Liver (tissue), 3 donors: ENCODE data around the gene OR10G3.

Experiments
- ATF3 ChIP-seq: IDR thresholded peaks from 2 replicates; pipeline ENCODE4 v1.6.1; 2016; ENCODE audit warnings: antibody characterized with exemption
- CTCF ChIP-seq: fragments of 150-350 bp; IDR thresholded peaks from 2 replicates; pipeline ENCODE4 v1.5.1; 2017; ENCODE audit warnings: improper control_type of control experiment, low read depth, low read length; ENCODE audit not compliant: missing input control
- EGR1 ChIP-seq, 2 donors: IDR thresholded peaks; 2 replicates each; pipeline ENCODE4 v1.6.1; 2016 to 2018; ENCODE audit warnings: antibody characterized with exemption in 2 of 2, low read depth in 2 of 2
- GABPA ChIP-seq, 2 donors: IDR thresholded peaks in 1 of 2; conservative IDR thresholded peaks in 1 of 2; 2 replicates each; pipeline ENCODE4 v1.6.1; 2016; ENCODE audit warnings: antibody characterized with exemption in 2 of 2, mild to moderate bottlenecking in 1 of 2, moderate library complexity in 1 of 2
- HNF4A ChIP-seq, 2 donors: conservative IDR thresholded peaks; 2 replicates each; pipeline ENCODE4 v1.6.1; 2016; ENCODE audit warnings: antibody characterized with exemption in 2 of 2, mild to moderate bottlenecking in 2 of 2
- HNF4G ChIP-seq: IDR thresholded peaks from 2 replicates; pipeline ENCODE4 v1.6.1; 2016; ENCODE audit warnings: antibody characterized with exemption
- JUND ChIP-seq, 2 donors: IDR thresholded peaks; 2 replicates each; pipeline ENCODE4 v1.6.1; 2016; ENCODE audit warnings: antibody characterized with exemption in 2 of 2
- MAX ChIP-seq: IDR thresholded peaks from 2 replicates; pipeline ENCODE4 v1.6.1; 2016; ENCODE audit warnings: antibody characterized with exemption
- RAD21 ChIP-seq, 2 donors: IDR thresholded peaks; 2 replicates each; pipeline ENCODE4 v1.6.1; 2016; ENCODE audit warnings: antibody characterized with exemption in 2 of 2, mild to moderate bottlenecking in 2 of 2
- REST ChIP-seq: IDR thresholded peaks from 2 replicates; pipeline ENCODE4 v1.6.1; 2016; ENCODE audit warnings: antibody characterized with exemption, mild to moderate bottlenecking
- SP1 ChIP-seq: IDR thresholded peaks from 2 replicates; pipeline ENCODE4 v1.6.1; 2018; ENCODE audit warnings: antibody characterized with exemption, mild to moderate bottlenecking
- TAF1 ChIP-seq: conservative IDR thresholded peaks from 2 replicates; pipeline ENCODE4 v1.6.1; 2016; ENCODE audit warnings: antibody characterized with exemption, mild to moderate bottlenecking
- YY1 ChIP-seq: IDR thresholded peaks from 2 replicates; pipeline ENCODE4 v1.6.1; 2016; ENCODE audit warnings: antibody characterized with exemption, mild to moderate bottlenecking
- ZBTB33 ChIP-seq: IDR thresholded peaks from 2 replicates; pipeline ENCODE4 v1.6.1; 2016; ENCODE audit warnings: antibody characterized with exemption
- donor health status: healthy.
- donor health status: healthy.

GRCh38 chr14:21543521-21543960 lies 36.3 kb downstream of the OR10G3 start:
- TF ChIP-seq ATF3 (no peak), REST (no peak), HNF4A (conservative IDR thresholded peaks at IDR 0.05) (no peak), CTCF (no peak), RAD21 (IDR thresholded peaks at IDR 0.05) (no peak), TAF1 (no peak), SP1 (no peak), GABPA (IDR thresholded peaks at IDR 0.05 in 1 of 2, conservative IDR thresholded peaks at IDR 0.05 in 1 of 2) (no peak), YY1 (no peak), MAX (no peak), HNF4G (no peak), ZBTB33 (no peak), JUND (IDR thresholded peaks at IDR 0.05) (no peak), EGR1 (IDR thresholded peaks at IDR 0.05; ENCODE audit: low read depth in 2 of 2) (no peak)
